Fibroblast of pulmonary artery (primary cell): ENCODE results near the gene LRP1B.
"Not testable (repeated sequence)": the region's sequence is repeated elsewhere in the genome, so short reads cannot be mapped to it uniquely, and the experiment has no call there.

Experiments used
- DNase-seq: peaks from one replicate; pipeline ENCODE4 v3.0.0-alpha.2; 2010; ENCODE audit warnings: low read depth
- H3K4me3 ChIP-seq: replicated peaks from 2 replicates; pipeline ENCODE4 v1.5.1; 2011; ENCODE audit warnings: low read depth, mild to moderate bottlenecking, control low read depth, low read length, moderate library complexity
- TF ChIP-seq, protein P1 (sequence below): IDR thresholded peaks from 2 replicates; pipeline ENCODE4 v1.5.1; 2011; ENCODE audit warnings: mild to moderate bottlenecking, control low read depth, low read length, inconsistent platforms; ENCODE audit errors: missing control alignments

LRP1B gene

DNA sequence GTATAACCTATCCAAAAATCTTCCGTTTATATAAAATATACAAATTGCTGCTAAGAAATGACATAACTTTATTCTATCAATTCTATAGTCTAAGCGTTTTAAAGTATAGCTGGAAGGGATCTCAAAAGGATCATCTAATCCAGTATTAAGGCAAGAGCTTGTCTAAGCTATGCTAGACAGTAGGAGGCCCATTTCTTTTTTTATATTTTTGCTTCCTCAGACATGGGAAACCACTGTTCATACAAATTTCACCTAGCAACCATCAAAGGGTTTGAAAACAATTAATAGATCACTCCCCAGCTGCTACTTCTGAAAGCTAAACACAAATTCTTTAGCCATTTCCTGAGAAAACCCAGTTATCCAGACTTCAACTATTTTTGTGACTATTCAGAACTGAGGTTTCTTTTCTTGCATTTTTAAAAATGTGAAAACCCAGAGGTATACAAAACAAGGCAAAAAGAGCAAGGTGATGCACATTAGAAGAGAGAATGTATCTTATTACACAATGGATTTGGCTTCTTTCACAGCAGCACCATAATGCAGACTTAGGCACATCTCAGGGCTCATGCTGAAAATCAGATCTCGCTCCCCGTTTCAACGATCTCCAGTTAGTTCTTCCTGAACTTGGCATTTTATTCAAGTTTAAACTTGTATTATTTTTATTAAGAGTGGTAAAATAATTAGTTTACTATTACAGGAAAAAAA is 274.4 kb downstream of the LRP1B start:
- TF ChIP-seq, protein P1, sequence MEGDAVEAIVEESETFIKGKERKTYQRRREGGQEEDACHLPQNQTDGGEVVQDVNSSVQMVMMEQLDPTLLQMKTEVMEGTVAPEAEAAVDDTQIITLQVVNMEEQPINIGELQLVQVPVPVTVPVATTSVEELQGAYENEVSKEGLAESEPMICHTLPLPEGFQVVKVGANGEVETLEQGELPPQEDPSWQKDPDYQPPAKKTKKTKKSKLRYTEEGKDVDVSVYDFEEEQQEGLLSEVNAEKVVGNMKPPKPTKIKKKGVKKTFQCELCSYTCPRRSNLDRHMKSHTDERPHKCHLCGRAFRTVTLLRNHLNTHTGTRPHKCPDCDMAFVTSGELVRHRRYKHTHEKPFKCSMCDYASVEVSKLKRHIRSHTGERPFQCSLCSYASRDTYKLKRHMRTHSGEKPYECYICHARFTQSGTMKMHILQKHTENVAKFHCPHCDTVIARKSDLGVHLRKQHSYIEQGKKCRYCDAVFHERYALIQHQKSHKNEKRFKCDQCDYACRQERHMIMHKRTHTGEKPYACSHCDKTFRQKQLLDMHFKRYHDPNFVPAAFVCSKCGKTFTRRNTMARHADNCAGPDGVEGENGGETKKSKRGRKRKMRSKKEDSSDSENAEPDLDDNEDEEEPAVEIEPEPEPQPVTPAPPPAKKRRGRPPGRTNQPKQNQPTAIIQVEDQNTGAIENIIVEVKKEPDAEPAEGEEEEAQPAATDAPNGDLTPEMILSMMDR: no peak
- DNase-seq: no peak
- no peak overlapping the region for H3K4me3 ChIP-seq

GRCh38 chr2:141848191-141848590 is 282.6 kb downstream of the LRP1B start:
- H3K4me3 ChIP-seq: no peak overlapping the region
- TF ChIP-seq, protein P1: no peak
- no peak for DNase-seq

GRCh38 chr2:141844231-141844630 is 286.6 kb downstream of the LRP1B start:
- DNase-seq: no peak
- H3K4me3 ChIP-seq: no peak overlapping the region
- TF ChIP-seq, protein P1: no peak

DNA sequence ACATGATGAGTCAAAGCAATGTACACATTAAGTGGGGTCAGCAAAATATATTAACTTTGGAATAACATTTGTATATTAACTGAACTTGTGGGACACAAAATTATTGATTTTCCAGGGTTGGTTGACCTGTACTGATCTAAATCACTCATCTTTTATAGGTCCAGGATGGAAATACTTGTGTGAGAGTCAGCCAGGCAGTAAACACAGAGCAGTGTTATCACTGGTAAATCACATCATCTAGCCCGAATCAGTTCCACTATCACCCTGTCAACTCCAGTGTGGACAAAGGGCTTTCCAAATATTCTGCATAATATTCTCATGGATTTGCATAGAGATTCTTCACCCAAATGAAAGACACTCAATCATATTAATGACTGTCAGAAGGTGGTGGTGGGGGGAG is 295.7 kb downstream of the LRP1B start:
- no peak overlapping the region for H3K4me3 ChIP-seq
- no peak for DNase-seq
- TF ChIP-seq, protein P1: no peak

GRCh38 chr2:141828761-141829160 is 302.1 kb downstream of the LRP1B start:
- TF ChIP-seq, protein P1: no peak
- H3K4me3 ChIP-seq: no peak overlapping the region
- no peak for DNase-seq

- DNase-seq: no peak
- no peak overlapping the region for H3K4me3 ChIP-seq
- TF ChIP-seq, protein P1: no peak
Observed at GRCh38 chr2:141824790-141825189, 306.0 kb downstream of the LRP1B start.

GRCh38 chr2:141820893-141821292 is 309.9 kb downstream of the LRP1B start:
- TF ChIP-seq, protein P1: no peak
- no peak overlapping the region for H3K4me3 ChIP-seq
- DNase-seq: no peak

GRCh38 chr2:141815320-141815719 is 315.5 kb downstream of the LRP1B start:
- not testable (repeated sequence) for DNase-seq, H3K4me3 ChIP-seq
